Neural progenitor cell (in vitro differentiated cells): ENCODE measurements around the gene GHRH. TPM values are rescaled to one million over a fixed set of nuclear protein-coding genes. Genes with fewer than 3 reads are reported as not detected.
A peak's percentile ranks its signal among the peaks of the same experiment; 100 is the strongest.

ENCODE experiments used
- DNase-seq: peaks from one replicate; pipeline ENCODE4 v3.0.0-alpha.2; 2016; ENCODE audit warnings: low spot score
- H2AFZ ChIP-seq: fragments of 200-600 bp; sonication (generic); replicated peaks from 2 replicates; pipeline ENCODE4 v1.6.1; 2016; ENCODE audit warnings: antibody characterized with exemption
- H3F3A ChIP-seq: fragments of 200-600 bp; sonication (generic); 2 replicates; pipeline ENCODE4 v1.6.1; 2016; ENCODE audit warnings: antibody characterized with exemption, low read depth
- H3K27ac ChIP-seq: fragments of 200-600 bp; sonication (generic); 2 replicates; pipeline ENCODE4 v1.5.1; 2016; ENCODE audit warnings: mild to moderate bottlenecking
- H3K27me3 ChIP-seq: fragments of 200-600 bp; sonication (generic); 2 replicates; pipeline ENCODE4 v1.6.1; 2016; ENCODE audit warnings: mild to moderate bottlenecking, moderate library complexity
- H3K36me3 ChIP-seq: fragments of 200-600 bp; sonication (generic); 2 replicates; pipeline ENCODE4 v1.5.1; 2016
- H3K4me1 ChIP-seq: fragments of 200-600 bp; sonication (generic); 2 replicates; pipeline ENCODE4 v1.6.1; 2016; ENCODE audit warnings: mixed run types
- H3K4me2 ChIP-seq: fragments of 200-600 bp; sonication (generic); 2 replicates; pipeline ENCODE4 v1.6.1; 2016
- H3K4me3 ChIP-seq: fragments of 200-600 bp; sonication (generic); 2 replicates; pipeline ENCODE4 v1.5.1; 2016
- H3K79me2 ChIP-seq: fragments of 200-600 bp; sonication (generic); 2 replicates; pipeline ENCODE4 v1.6.1; 2016; ENCODE audit warnings: low read depth
- H3K9ac ChIP-seq: fragments of 200-600 bp; sonication (generic); 2 replicates; pipeline ENCODE4 v1.6.1; 2016
- H3K9me3 ChIP-seq: fragments of 200-600 bp; sonication (generic); 2 replicates; pipeline ENCODE4 v1.5.1; 2016; ENCODE audit warnings: low read depth
- H4K20me1 ChIP-seq: fragments of 200-600 bp; sonication (generic); 2 replicates; pipeline ENCODE4 v1.6.1; 2016; ENCODE audit warnings: low read depth
- H3K27ac Mint-ChIP-seq: 3 replicates; pipeline ENCODE4 v1.8.0; 2021; ENCODE audit warnings: mixed read lengths
- H3K27me3 Mint-ChIP-seq: 2 replicates; pipeline ENCODE4 v1.8.0; 2022; ENCODE audit warnings: low read depth, mild to moderate bottlenecking, inconsistent platforms, moderate library complexity, mixed read lengths; ENCODE audit not compliant: insufficient read depth
- H3K36me3 Mint-ChIP-seq: 3 replicates; pipeline ENCODE4 v1.8.0; 2021; ENCODE audit warnings: mixed read lengths
- H3K4me1 Mint-ChIP-seq: 3 replicates; pipeline ENCODE4 v1.8.0; 2021; ENCODE audit warnings: mixed read lengths
- H3K4me3 Mint-ChIP-seq: 3 replicates; pipeline ENCODE4 v1.8.0; 2021; ENCODE audit warnings: mild to moderate bottlenecking, moderate library complexity, mixed read lengths
- H3K9me3 Mint-ChIP-seq: 3 replicates; pipeline ENCODE4 v1.8.0; 2020; ENCODE audit warnings: mixed read lengths
- EZH2 ChIP-seq: fragments of 200-600 bp; sonication (generic); IDR thresholded peaks from 2 replicates; pipeline ENCODE4 v1.6.1; 2017; ENCODE audit warnings: antibody characterized with exemption, mild to moderate bottlenecking, moderate library complexity
- EZH2phosphoT487 ChIP-seq: fragments of 200-600 bp; sonication (generic); IDR thresholded peaks from 2 replicates; pipeline ENCODE4 v1.6.1; 2017; ENCODE audit warnings: antibody characterized with exemption
- total RNA-seq: library from RNA; depleted of rRNA; stranded (reverse); fragments of >200 nt; gene quantifications from 2 replicates; pipeline ENCODE4 v1.2.3, GENCODE V29; 2015; ENCODE audit warnings: low replicate concordance
- TF ChIP-seq, protein P1 (sequence below): fragments of 200-600 bp; sonication (generic); IDR thresholded peaks from 2 replicates; pipeline ENCODE4 v1.5.1; 2017; ENCODE audit warnings: antibody characterized with exemption, mild to moderate bottlenecking

The GHRH gene
- total RNA-seq, 1 donor from 2014 or later = not detected

DNA sequence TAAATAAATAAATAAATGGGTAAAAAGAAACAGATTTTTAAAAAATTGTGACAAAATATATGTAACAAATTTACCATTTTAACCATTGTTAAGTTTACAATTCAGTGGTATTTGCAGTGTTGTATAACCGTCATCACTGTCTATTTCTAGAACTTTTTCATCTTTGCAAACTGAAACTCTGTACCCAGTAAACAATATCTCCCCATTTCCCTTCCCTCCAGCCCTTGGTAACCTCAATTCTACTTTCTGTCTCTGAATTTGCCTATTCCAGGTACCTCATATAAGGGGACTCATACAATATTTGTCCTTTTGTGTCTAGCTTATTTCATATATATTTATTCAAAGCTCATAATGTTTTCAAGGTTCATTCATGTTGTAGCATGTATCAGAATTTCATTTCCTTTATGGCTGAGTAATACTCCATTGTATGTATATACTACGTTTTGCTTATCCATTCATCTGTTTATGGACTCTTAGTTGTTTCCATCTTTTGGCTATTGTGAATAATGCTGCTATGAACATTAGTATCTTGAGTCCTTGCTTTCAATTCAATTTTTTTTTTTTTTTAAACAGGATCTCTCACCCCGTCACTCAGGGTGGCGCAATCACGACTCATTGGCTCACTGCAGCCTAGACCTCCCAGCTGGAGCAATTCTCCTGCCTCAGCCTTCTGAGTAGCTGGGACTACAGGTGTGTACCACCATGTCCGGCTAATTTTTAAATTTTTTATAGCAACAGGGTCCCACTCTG is 36.8 kb upstream of the GHRH start:
- Mint-ChIP-seq H3K4me3 (no peak overlapping the region), H3K4me1 (peaks cover 14% of the 10 kb centered on the region), H3K27me3 (peaks cover 2% of the 10 kb centered on the region), H3K9me3 (peaks cover 4% of the 10 kb centered on the region), H3K36me3 (peaks cover 38% of the 10 kb centered on the region), H3K27ac (no peak overlapping the region)
- Histone ChIP-seq H3K4me3 (no peak overlapping the region), H2AFZ (no peak overlapping the region), H3K4me1 (peaks cover 21% of the 10 kb centered on the region), H3K27ac (no peak overlapping the region), H4K20me1 (peaks cover 22% of the 10 kb centered on the region), H3K4me2 (no peak overlapping the region), H3K27me3 (no peaks in the 10 kb centered on the region), H3K9ac (no peak overlapping the region), H3F3A (peaks cover 18% of the 10 kb centered on the region), H3K9me3 (no peaks in the 10 kb centered on the region), H3K79me2 (peaks cover 60% of the 10 kb centered on the region), H3K36me3 (peaks cover 2% of the 10 kb centered on the region)
- TF ChIP-seq EZH2 (no peak), EZH2phosphoT487 (no peak)
- TF ChIP-seq, protein P1, sequence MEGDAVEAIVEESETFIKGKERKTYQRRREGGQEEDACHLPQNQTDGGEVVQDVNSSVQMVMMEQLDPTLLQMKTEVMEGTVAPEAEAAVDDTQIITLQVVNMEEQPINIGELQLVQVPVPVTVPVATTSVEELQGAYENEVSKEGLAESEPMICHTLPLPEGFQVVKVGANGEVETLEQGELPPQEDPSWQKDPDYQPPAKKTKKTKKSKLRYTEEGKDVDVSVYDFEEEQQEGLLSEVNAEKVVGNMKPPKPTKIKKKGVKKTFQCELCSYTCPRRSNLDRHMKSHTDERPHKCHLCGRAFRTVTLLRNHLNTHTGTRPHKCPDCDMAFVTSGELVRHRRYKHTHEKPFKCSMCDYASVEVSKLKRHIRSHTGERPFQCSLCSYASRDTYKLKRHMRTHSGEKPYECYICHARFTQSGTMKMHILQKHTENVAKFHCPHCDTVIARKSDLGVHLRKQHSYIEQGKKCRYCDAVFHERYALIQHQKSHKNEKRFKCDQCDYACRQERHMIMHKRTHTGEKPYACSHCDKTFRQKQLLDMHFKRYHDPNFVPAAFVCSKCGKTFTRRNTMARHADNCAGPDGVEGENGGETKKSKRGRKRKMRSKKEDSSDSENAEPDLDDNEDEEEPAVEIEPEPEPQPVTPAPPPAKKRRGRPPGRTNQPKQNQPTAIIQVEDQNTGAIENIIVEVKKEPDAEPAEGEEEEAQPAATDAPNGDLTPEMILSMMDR = no peak
- no peak for DNase-seq

DNA sequence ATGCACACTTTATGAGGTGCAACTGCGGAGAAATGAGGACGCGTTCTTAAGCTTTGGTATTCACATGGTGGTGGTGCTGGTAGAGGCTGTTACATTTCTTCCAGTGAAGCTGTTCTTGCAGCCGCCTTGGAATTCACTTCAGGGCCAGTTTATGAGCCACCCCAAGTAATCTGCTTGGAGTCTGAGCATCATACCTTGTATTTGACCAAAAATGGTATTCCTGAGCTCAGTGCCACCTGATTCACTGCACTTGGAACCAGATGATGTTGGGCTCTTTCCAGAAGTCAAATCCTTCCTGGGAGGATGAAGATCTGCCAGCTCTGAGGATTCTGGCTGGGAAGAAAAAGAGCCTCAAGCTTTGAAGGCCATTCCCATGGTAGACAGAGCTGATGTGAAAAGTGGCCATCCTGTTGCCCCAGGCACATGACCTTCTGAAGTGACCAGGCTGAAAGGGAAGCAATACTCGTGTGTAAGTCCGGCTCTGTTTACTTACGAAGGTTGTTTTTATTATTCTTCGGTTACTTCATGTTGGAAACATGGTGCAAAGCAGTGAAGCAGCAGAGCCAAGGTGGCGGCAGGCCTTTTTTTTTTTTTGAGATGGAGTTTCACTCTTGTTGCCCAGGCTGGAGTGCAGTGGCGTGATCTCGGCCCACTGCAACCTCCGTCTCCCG is 35.6 kb upstream of the GHRH start:
- peaks cover 12% of the 10 kb centered on the region for H3K9me3 Mint-ChIP-seq
- Histone ChIP-seq H3K79me2 (peaks cover 71% of the 10 kb centered on the region), H3K27ac (no peak overlapping the region), H3K9ac (no peak overlapping the region), H3K4me2 (no peak overlapping the region), H3K4me1 (peaks cover 21% of the 10 kb centered on the region), H2AFZ (no peak overlapping the region), H3K9me3 (no peaks in the 10 kb centered on the region), H3F3A (peaks cover 18% of the 10 kb centered on the region), H3K36me3 (peaks cover 5% of the 10 kb centered on the region), H3K4me3 (no peak overlapping the region), H3K27me3 (no peaks in the 10 kb centered on the region), H4K20me1 (peaks cover 22% of the 10 kb centered on the region)
- peaks cover 2% of the 10 kb centered on the region for H3K27me3 Mint-ChIP-seq
- TF ChIP-seq EZH2phosphoT487 (no peak), EZH2 (no peak)
- TF ChIP-seq, protein P1 = no peak
- H3K4me3 Mint-ChIP-seq = no peak overlapping the region
- DNase-seq = no peak
- H3K4me1 Mint-ChIP-seq = peaks cover 14% of the 10 kb centered on the region
- no peak overlapping the region for H3K27ac Mint-ChIP-seq
- H3K36me3 Mint-ChIP-seq = peaks cover 44% of the 10 kb centered on the region

DNA sequence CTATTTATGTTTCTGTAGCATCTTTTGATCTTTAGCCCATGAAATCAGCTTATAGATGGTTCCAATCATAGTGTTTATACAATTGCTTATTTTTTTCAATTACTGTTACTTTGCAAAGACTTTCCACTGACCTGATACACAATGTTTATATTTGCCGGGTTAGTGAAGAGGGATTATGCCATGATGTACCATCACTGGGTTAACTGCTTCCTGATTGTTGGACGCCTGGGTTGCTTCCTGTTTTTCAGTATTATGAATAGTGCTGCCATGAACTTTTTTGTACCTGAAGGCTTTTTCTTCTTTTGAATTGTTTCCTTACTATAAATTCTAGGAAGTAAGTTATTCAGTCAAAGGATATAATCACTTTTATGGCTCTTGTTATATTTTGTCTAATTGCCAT is 34.8 kb upstream of the GHRH start:
- no peak overlapping the region for H3K27ac ChIP-seq
- H3K36me3 ChIP-seq = peaks cover 8% of the 10 kb centered on the region
- no peak for DNase-seq
- no peak overlapping the region for H3K4me3 Mint-ChIP-seq
- H3K27me3 ChIP-seq = no peaks in the 10 kb centered on the region
- H3F3A ChIP-seq = peaks cover 18% of the 10 kb centered on the region
- peak overlapping the region; percentile 55 for H3K4me2 ChIP-seq
- peaks cover 42% of the 10 kb centered on the region for H3K36me3 Mint-ChIP-seq
- H3K9me3 ChIP-seq = no peaks in the 10 kb centered on the region
- peaks cover 22% of the 10 kb centered on the region for H4K20me1 ChIP-seq
- peaks cover 21% of the 10 kb centered on the region for H3K4me1 ChIP-seq
- H2AFZ ChIP-seq = no peak overlapping the region
- H3K9ac ChIP-seq = no peak overlapping the region
- H3K79me2 ChIP-seq = peaks cover 80% of the 10 kb centered on the region
- H3K4me3 ChIP-seq = no peak overlapping the region
- TF ChIP-seq EZH2 = no peak
- TF ChIP-seq EZH2phosphoT487 = no peak
- TF ChIP-seq, protein P1 = no peak
- H3K4me1 Mint-ChIP-seq = peaks cover 14% of the 10 kb centered on the region
- H3K27ac Mint-ChIP-seq = no peak overlapping the region
- peaks cover 12% of the 10 kb centered on the region for H3K9me3 Mint-ChIP-seq
- H3K27me3 Mint-ChIP-seq = peaks cover 2% of the 10 kb centered on the region
